Osteoblast (primary cell): ENCODE data around the gene MPPED1. TPM values are rescaled to one million over a fixed set of nuclear protein-coding genes. Genes with fewer than 3 reads are reported as not detected.

ENCODE experiments used
- DNase-seq: peaks from one replicate; pipeline ENCODE4 v3.0.0; 2011; ENCODE audit warnings: low spot score, mixed read lengths; ENCODE audit not compliant: insufficient read length; ENCODE audit errors: missing footprints
- H2AFZ ChIP-seq: 2 replicates; pipeline ENCODE4 v1.6.0; 2011; ENCODE audit warnings: mild to moderate bottlenecking, low read length
- H3K27ac ChIP-seq: 2 replicates; pipeline ENCODE4 v1.5.1; 2011; ENCODE audit warnings: mild to moderate bottlenecking, low read depth, low read length, moderate library complexity
- H3K27me3 ChIP-seq: 2 replicates; pipeline ENCODE4 v1.6.0; 2012; ENCODE audit warnings: mild to moderate bottlenecking, control low read depth, inconsistent platforms, low read length, moderate library complexity; ENCODE audit not compliant: insufficient read depth
- H3K36me3 ChIP-seq: 2 replicates; pipeline ENCODE4 v1.5.1; 2011; ENCODE audit warnings: mild to moderate bottlenecking, low read length, control low read depth, moderate library complexity; ENCODE audit not compliant: insufficient read depth
- H3K4me1 ChIP-seq: 2 replicates; pipeline ENCODE4 v1.5.1; 2011; ENCODE audit warnings: mild to moderate bottlenecking, low read length, control low read depth, moderate library complexity; ENCODE audit not compliant: insufficient read depth
- H3K4me2 ChIP-seq: 2 replicates; pipeline ENCODE4 v1.6.0; 2011; ENCODE audit warnings: mild to moderate bottlenecking, low read length; ENCODE audit not compliant: insufficient read depth
- H3K4me3 ChIP-seq: fragments of 200-600 bp; sonication (generic); 3 replicates; pipeline ENCODE4 v1.5.1; 2012; ENCODE audit warnings: mild to moderate bottlenecking, low read length, inconsistent platforms; ENCODE audit not compliant: insufficient read depth
- H3K79me2 ChIP-seq: 2 replicates; pipeline ENCODE4 v1.6.0; 2012; ENCODE audit warnings: mild to moderate bottlenecking, low read length, control low read depth, inconsistent platforms; ENCODE audit not compliant: insufficient read depth
- H3K9me3 ChIP-seq: 2 replicates; pipeline ENCODE4 v1.5.1; 2011; ENCODE audit warnings: low read depth, low read length, control low read depth
- H4K20me1 ChIP-seq: 2 replicates; pipeline ENCODE4 v1.6.0; 2012; ENCODE audit warnings: mild to moderate bottlenecking, low read length, control low read depth; ENCODE audit not compliant: insufficient read depth
- total RNA-seq: library from RNA; depleted of rRNA; stranded (reverse); fragments of >200 nt; gene quantifications from 2 replicates; pipeline ENCODE4 v1.2.3, GENCODE V29; 2012
- TF ChIP-seq, protein P1 (sequence below): IDR thresholded peaks from 2 replicates; pipeline ENCODE4 v1.5.1; 2011; ENCODE audit warnings: mild to moderate bottlenecking, low read depth, low read length, moderate library complexity; ENCODE audit errors: extremely low read depth

MPPED1 gene
- total RNA-seq, 1 donor = not detected

DNA sequence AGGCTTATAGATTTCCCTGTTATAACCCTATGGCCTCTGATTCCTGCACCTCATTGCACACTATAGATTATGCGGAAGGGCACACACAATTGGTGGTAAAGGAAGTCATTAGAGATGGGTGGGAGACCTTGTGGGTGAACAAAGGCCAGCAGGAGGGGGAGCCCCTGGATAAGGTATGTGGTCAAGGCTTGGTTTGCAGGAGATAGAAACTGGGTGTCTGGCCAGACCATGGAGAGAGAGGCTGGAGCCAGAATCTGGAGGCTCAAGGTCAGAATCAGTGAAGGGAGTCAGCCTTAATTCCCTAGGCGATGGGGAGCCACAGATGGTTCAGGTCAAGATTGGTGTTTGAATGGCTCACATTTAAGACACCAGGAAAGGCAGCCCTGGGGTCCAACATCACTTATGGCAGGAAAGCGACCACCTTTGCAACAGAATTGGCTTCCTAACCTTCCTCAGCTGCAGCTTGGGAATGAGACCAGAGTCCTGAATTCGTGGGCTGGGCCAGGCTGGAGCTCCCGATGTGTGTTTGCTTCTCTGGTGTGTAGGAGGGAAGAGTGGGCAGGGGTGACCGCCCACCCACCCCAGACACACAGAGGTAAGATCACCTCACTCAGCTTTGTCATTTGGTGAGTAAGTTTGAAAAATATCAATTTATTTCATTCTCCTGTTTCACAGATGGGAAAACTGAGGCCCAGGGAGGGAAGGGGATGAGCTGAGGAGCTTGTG, 45.9 kb upstream of the MPPED1 start:
- no peaks in the 10 kb centered on the region for H3K36me3 ChIP-seq
- H3K4me1 ChIP-seq = no peaks in the 10 kb centered on the region
- DNase-seq = no peak
- H3K4me2 ChIP-seq = no peak overlapping the region
- H3K4me3 ChIP-seq = no peak overlapping the region
- H3K9me3 ChIP-seq = no peaks in the 10 kb centered on the region
- no peaks in the 10 kb centered on the region for H4K20me1 ChIP-seq
- no peak overlapping the region for H2AFZ ChIP-seq
- TF ChIP-seq, protein P1, sequence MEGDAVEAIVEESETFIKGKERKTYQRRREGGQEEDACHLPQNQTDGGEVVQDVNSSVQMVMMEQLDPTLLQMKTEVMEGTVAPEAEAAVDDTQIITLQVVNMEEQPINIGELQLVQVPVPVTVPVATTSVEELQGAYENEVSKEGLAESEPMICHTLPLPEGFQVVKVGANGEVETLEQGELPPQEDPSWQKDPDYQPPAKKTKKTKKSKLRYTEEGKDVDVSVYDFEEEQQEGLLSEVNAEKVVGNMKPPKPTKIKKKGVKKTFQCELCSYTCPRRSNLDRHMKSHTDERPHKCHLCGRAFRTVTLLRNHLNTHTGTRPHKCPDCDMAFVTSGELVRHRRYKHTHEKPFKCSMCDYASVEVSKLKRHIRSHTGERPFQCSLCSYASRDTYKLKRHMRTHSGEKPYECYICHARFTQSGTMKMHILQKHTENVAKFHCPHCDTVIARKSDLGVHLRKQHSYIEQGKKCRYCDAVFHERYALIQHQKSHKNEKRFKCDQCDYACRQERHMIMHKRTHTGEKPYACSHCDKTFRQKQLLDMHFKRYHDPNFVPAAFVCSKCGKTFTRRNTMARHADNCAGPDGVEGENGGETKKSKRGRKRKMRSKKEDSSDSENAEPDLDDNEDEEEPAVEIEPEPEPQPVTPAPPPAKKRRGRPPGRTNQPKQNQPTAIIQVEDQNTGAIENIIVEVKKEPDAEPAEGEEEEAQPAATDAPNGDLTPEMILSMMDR = no peak
- no peak overlapping the region for H3K27ac ChIP-seq
- peaks cover 26% of the 10 kb centered on the region for H3K27me3 ChIP-seq
- H3K79me2 ChIP-seq = no peaks in the 10 kb centered on the region

DNA sequence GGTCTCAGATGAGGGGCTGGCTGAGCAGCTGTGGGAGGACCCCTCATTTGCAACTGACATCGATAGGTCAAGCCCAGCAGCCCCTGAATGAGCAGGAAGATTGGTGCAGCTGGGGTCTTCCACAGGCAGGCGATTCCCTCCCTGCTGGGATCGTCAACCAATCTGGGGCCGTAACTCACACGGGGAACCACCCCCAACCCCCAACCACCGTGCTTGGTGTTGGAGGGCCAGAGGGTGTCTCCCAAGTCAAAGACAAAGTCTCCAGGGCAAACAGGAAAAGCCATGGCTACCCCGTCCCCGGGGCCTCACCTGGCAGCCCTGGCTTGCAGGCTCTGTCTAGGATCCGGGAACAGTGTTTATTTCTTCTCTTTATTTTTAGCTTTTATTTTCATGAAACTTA, 41.8 kb upstream of the MPPED1 start:
- TF ChIP-seq, protein P1 = no peak
- no peak overlapping the region for H3K27ac ChIP-seq
- H3K4me3 ChIP-seq = no peak overlapping the region
- H3K36me3 ChIP-seq = no peaks in the 10 kb centered on the region
- no peak overlapping the region for H3K4me2 ChIP-seq
- peaks cover 2% of the 10 kb centered on the region for H3K9me3 ChIP-seq
- no peaks in the 10 kb centered on the region for H3K4me1 ChIP-seq
- H3K27me3 ChIP-seq = peaks cover 16% of the 10 kb centered on the region
- no peaks in the 10 kb centered on the region for H3K79me2 ChIP-seq
- H4K20me1 ChIP-seq = no peaks in the 10 kb centered on the region
- DNase-seq = no peak
- H2AFZ ChIP-seq = no peak overlapping the region

- Histone ChIP-seq H3K4me2 (no peak overlapping the region), H3K79me2 (no peaks in the 10 kb centered on the region), H3K9me3 (peaks cover 2% of the 10 kb centered on the region), H4K20me1 (no peaks in the 10 kb centered on the region), H3K27me3 (no peaks in the 10 kb centered on the region), H3K4me1 (peaks cover 27% of the 10 kb centered on the region), H3K27ac (peak overlapping the region; percentile 81), H3K36me3 (no peaks in the 10 kb centered on the region), H3K4me3 (no peak overlapping the region), H2AFZ (no peak overlapping the region)
- TF ChIP-seq, protein P1 = no peak
- DNase-seq = no peak
Observed at GRCh38 chr22:43375951-43376455, 35.8 kb upstream of the MPPED1 start.

DNA sequence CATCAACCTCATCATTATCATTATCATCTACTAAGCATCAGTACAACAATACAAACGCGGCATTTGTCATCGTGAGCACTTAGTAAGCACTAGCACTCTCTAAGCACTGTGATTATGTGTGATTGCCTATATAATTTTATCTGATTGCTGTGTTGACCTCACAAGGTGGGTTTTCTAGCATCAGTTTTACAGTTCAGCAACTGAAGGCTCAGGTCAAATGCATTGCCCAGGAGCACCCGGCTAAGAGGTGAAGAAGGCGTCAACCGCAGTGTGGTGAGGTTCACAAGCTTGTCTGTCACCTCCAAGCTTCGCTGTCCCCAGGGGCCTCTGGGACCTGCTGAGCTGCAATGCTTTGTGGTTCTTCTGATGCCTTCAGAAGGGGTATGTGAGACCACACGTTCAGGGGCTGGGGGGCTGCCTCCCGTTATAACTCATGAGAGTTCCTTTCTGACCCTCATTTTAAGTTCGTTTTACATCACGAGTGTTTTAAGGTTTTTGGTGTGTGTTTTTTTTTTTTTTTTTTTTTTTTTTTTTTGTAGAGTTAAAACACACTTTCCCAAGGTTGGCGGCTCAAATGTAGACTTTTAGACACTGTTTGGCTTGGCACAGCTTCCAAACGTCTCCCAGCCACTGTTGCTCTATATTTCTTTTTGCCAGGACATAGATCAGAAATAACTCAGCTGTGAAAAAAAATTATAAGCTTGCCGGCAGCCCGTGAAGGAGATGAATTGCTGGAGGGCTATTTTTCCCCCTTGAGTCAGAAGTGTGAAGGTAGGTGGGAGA, 34.9 kb upstream of the MPPED1 start:
- peak overlapping the region; percentile 8 for H3K4me3 ChIP-seq
- peak overlapping the region; percentile 81 for H3K27ac ChIP-seq
- H3K4me1 ChIP-seq = peaks cover 27% of the 10 kb centered on the region
- TF ChIP-seq, protein P1 = no peak
- H4K20me1 ChIP-seq = no peaks in the 10 kb centered on the region
- peaks cover 3% of the 10 kb centered on the region for H3K27me3 ChIP-seq
- peaks cover 2% of the 10 kb centered on the region for H3K9me3 ChIP-seq
- H3K4me2 ChIP-seq = peak overlapping the region; percentile 34
- H2AFZ ChIP-seq = no peak overlapping the region
- no peak for DNase-seq
- no peaks in the 10 kb centered on the region for H3K79me2 ChIP-seq
- no peaks in the 10 kb centered on the region for H3K36me3 ChIP-seq
